ENCODE measurements around the gene GIGYF1. TPM values are rescaled to one million over a fixed set of nuclear protein-coding genes. Genes with fewer than 3 reads are reported as not detected.
"Not testable (repeated sequence)": the region's sequence is repeated elsewhere in the genome, so short reads cannot be mapped to it uniquely, and the experiment has no call there.

GIGYF1 gene
- total RNA-seq, 1 experiment from 2014 or later, result 28.0 TPM

- no peak for DNase-seq (ENCODE audit: low read depth)
Observed at GRCh38 chr7:100711369-100711768, 17.3 kb upstream of the GIGYF1 start.

- DNase-seq (ENCODE audit: low read depth), result no peak
Observed at GRCh38 chr7:100710452-100710851, 16.4 kb upstream of the GIGYF1 start.

- no peak for DNase-seq (ENCODE audit: low read depth)
Observed at GRCh38 chr7:100708395-100708794, 14.3 kb upstream of the GIGYF1 start.

GRCh38 chr7:100706672-100707311 lies 12.7 kb upstream of the GIGYF1 start:
- no peak for DNase-seq (ENCODE audit: low read depth)

GRCh38 chr7:100705753-100706671 lies 12.0 kb upstream of the GIGYF1 start, which contains the start of gene POP7:
Gene POP7, plus strand, starts transcription at chr7:100706121. Its CDS starts 710 bp downstream, at chr7:100706831.
- peak; percentile 98 for DNase-seq (ENCODE audit: low read depth)

GRCh38 chr7:100705320-100705752 lies 11.3 kb upstream of the GIGYF1 start:
- DNase-seq (ENCODE audit: low read depth), result peak; percentile 71

GRCh38 chr7:100701089-100701488 lies 7.0 kb upstream of the GIGYF1 start:
- DNase-seq (ENCODE audit: low read depth), result not testable (repeated sequence)

GRCh38 chr7:100699018-100699417 lies 5.0 kb upstream of the GIGYF1 start:
- no peak for DNase-seq (ENCODE audit: low read depth)

GRCh38 chr7:100696123-100696521 lies 2.1 kb upstream of the GIGYF1 start:
- no peak for DNase-seq (ENCODE audit: low read depth)

GRCh38 chr7:100693312-100694097 lies 545 bp downstream of the GIGYF1 start:
- no peak for DNase-seq (ENCODE audit: low read depth)

GRCh38 chr7:100692578-100692961 lies 1.5 kb downstream of the GIGYF1 start:
- DNase-seq (ENCODE audit: low read depth), result no peak

GRCh38 chr7:100691676-100692577 lies 2.1 kb downstream of the GIGYF1 start:
- DNase-seq (ENCODE audit: low read depth), result peak; percentile 74

- DNase-seq (ENCODE audit: low read depth), result no peak
Observed at GRCh38 chr7:100689230-100690135, 4.6 kb downstream of the GIGYF1 start.

GRCh38 chr7:100688326-100688860 lies 5.7 kb downstream of the GIGYF1 start:
- DNase-seq (ENCODE audit: low read depth), result no peak

- no peak for DNase-seq (ENCODE audit: low read depth)
Observed at GRCh38 chr7:100687751-100688300, 6.2 kb downstream of the GIGYF1 start.

GRCh38 chr7:100687261-100687660 lies 6.8 kb downstream of the GIGYF1 start:
- DNase-seq (ENCODE audit: low read depth), result no peak

- no peak for DNase-seq (ENCODE audit: low read depth)
Observed at GRCh38 chr7:100686822-100687211, 7.2 kb downstream of the GIGYF1 start.

GRCh38 chr7:100686201-100686821 lies 7.7 kb downstream of the GIGYF1 start:
- DNase-seq (ENCODE audit: low read depth), result no peak
